Vagina (tissue), 2 donors: Measurements from ENCODE around the gene HIVEP1.

Experiments
- POLR2A ChIP-seq, 2 donors: fragments of 450-650 bp; IDR thresholded peaks; one replicate each; pipeline ENCODE4 v1.6.1; 2017; ENCODE audit warnings: antibody characterized with exemption in 2 of 2, mild to moderate bottlenecking in 2 of 2, moderate library complexity in 2 of 2
- TF ChIP-seq, protein P1 (sequence below), 3 experiments: fragments of 450-650 bp in 2 of 3; fragments of 200-600 bp in 1 of 3; sonication (generic) in 1 of 3; IDR thresholded peaks; one replicate each; pipeline ENCODE4 v1.5.1; 2017 to 2019; ENCODE audit warnings: antibody characterized with exemption in 3 of 3, mild to moderate bottlenecking in 2 of 3, moderate library complexity in 2 of 3

DNA sequence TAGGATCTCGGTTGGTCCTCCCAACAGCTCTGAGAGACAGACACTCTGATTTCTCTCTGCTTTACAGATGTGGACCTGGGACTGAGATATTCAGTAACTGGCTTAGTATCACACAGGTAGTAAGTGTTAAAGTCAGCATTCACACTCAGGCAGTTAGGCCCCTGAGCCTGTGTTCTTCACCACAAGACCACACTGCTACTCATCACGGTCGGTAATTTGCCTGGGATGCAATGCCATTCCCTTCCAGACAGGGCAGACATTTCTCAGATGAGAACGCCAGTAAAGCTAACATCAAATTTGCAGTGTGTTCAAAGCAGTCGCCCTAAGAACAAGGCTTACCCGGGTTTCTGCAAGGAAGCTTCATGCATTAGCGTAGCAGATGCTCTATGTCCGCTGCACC is 39.8 kb upstream of the HIVEP1 start:
- TF ChIP-seq, protein P1, sequence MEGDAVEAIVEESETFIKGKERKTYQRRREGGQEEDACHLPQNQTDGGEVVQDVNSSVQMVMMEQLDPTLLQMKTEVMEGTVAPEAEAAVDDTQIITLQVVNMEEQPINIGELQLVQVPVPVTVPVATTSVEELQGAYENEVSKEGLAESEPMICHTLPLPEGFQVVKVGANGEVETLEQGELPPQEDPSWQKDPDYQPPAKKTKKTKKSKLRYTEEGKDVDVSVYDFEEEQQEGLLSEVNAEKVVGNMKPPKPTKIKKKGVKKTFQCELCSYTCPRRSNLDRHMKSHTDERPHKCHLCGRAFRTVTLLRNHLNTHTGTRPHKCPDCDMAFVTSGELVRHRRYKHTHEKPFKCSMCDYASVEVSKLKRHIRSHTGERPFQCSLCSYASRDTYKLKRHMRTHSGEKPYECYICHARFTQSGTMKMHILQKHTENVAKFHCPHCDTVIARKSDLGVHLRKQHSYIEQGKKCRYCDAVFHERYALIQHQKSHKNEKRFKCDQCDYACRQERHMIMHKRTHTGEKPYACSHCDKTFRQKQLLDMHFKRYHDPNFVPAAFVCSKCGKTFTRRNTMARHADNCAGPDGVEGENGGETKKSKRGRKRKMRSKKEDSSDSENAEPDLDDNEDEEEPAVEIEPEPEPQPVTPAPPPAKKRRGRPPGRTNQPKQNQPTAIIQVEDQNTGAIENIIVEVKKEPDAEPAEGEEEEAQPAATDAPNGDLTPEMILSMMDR (IDR thresholded peaks at IDR 0.05) = no peak
- no peak for TF ChIP-seq POLR2A (IDR thresholded peaks at IDR 0.05)
